ENCODE measurements around the gene LCE2D. TPM values are rescaled to one million over a fixed set of nuclear protein-coding genes. Genes with fewer than 3 reads are reported as not detected.

LCE2D gene
- total RNA-seq, 4 donors from 2014 or later = not detected

DNA sequence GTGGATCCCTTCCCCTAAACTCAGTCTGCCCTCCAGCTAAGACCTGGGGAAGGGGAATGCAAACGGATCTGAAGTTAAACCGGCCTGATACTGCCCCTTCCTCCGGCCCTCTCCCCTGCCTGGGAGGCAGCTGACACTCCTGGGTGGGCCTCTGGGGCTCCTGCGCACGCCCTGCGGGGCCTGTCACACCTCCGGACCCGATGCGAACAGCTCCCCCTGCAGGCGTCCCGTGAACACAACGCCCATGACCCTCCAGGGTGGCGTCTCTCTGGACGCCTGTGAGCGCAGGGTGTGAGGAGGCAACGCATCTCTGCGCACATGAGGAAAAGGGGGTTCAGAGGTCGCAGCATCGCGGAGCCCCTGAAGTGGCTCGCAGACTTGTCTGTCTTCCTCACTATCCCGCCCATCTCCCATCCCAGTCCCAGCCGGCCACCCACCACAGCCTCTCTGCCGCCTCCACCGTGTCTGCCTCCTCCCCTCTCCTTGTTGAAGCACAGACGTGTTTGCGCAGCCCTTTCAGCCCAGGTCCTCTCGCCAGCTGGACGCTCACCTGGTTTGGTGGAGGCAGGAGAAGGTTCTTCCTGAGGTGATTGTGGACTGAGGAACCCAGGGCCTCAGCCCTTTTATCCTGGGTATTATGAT lies 39.9 kb upstream of the LCE2D start:
- in situ Hi-C loops (cut with MboI; ENCODE audit: low sequenced_read_pairs in 4 of 4) (loop anchor here in 1 of 4 donors (10.0 kb wide), 1 partner anchor 49 kb away; no protein-coding TSS in a partner anchor), intact Hi-C loops (cut with DNase I; ENCODE audit: low total_unique reads) (no loop called here)

DNA sequence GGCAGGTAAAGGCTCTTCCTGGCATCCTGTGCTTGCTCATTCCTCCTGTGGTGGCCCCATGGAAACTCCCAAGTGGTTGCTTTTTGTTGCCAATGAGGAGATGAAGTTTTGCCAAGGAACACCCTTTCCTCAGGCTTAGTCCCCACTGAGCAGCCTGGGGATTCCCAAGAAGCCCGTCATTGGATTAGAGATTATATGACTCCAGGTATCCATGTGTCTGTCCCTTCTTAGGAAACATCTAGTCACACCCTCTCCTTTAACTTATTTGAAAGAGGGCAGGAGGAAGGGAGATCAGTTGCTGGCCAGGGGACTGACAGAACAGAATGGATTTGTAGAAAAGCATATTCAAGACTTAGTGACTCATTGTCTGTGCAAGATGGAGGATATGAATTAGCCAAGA lies 36.4 kb upstream of the LCE2D start:
- intact Hi-C loops (cut with DNase I; ENCODE audit: low total_unique reads) = no loop called here
- TF ChIP-seq, protein P1, sequence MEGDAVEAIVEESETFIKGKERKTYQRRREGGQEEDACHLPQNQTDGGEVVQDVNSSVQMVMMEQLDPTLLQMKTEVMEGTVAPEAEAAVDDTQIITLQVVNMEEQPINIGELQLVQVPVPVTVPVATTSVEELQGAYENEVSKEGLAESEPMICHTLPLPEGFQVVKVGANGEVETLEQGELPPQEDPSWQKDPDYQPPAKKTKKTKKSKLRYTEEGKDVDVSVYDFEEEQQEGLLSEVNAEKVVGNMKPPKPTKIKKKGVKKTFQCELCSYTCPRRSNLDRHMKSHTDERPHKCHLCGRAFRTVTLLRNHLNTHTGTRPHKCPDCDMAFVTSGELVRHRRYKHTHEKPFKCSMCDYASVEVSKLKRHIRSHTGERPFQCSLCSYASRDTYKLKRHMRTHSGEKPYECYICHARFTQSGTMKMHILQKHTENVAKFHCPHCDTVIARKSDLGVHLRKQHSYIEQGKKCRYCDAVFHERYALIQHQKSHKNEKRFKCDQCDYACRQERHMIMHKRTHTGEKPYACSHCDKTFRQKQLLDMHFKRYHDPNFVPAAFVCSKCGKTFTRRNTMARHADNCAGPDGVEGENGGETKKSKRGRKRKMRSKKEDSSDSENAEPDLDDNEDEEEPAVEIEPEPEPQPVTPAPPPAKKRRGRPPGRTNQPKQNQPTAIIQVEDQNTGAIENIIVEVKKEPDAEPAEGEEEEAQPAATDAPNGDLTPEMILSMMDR (IDR thresholded peaks at IDR 0.05 in 4 of 5, conservative IDR thresholded peaks at IDR 0.05 in 1 of 5) = no peak
- TF ChIP-seq POLR2A (IDR thresholded peaks at IDR 0.05) = no peak
- H3K27me3 ChIP-seq = no peaks in the 10 kb centered on the region
- no peaks in the 10 kb centered on the region for H3K4me1 ChIP-seq
- H3K36me3 ChIP-seq = no peaks in the 10 kb centered on the region
- no peak overlapping the region for H3K27ac ChIP-seq
- H3K9me3 ChIP-seq = no peaks in the 10 kb centered on the region
- in situ Hi-C loops (cut with MboI; ENCODE audit: low sequenced_read_pairs in 4 of 4) = loop anchor here in 1 of 4 donors (10.0 kb wide), 1 partner anchor 52 kb away; no protein-coding TSS in a partner anchor
- H3K4me3 ChIP-seq = no peak overlapping the region
- ATAC-seq (no peak), DNase-seq (no peak)

More for the DNA sequence above, 39.9 kb upstream of the LCE2D start:
- ATAC-seq (no peak), DNase-seq (no peak)
- Histone ChIP-seq H3K27me3 (no peaks in the 10 kb centered on the region), H3K4me1 (no peaks in the 10 kb centered on the region), H3K36me3 (no peaks in the 10 kb centered on the region), H3K4me3 (no peak overlapping the region), H3K9me3 (no peaks in the 10 kb centered on the region), H3K27ac (no peak overlapping the region)
- no peak for TF ChIP-seq POLR2A (IDR thresholded peaks at IDR 0.05)
- TF ChIP-seq, protein P1 (IDR thresholded peaks at IDR 0.05 in 4 of 5, conservative IDR thresholded peaks at IDR 0.05 in 1 of 5) = no peak

DNA sequence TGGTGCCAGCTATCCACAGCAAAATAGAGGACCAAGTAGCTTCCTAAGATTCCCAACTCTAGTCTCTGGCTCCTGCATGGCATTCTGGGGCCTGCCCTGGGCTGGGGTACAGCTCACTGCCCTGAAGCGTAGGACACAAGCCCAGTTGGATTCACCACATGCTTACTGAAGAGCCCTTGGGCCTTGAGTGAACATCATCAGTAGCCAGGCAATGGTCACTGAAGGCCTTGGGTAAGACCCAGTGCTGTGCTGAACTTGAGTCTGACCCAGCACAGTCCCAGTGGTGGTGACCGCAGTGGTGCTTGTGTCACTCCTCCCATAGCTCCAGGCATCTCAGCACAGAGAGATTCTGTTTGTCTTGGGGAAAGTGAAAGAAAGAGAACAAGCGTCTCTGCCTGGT lies 32.6 kb upstream of the LCE2D start:
- H3K27me3 ChIP-seq = no peaks in the 10 kb centered on the region
- no peak overlapping the region for H3K27ac ChIP-seq
- no peaks in the 10 kb centered on the region for H3K9me3 ChIP-seq
- in situ Hi-C loops (cut with MboI; ENCODE audit: low sequenced_read_pairs in 4 of 4) (no loop called here), intact Hi-C loops (cut with DNase I; ENCODE audit: low total_unique reads) (no loop called here)
- H3K36me3 ChIP-seq = no peaks in the 10 kb centered on the region
- DNase-seq = no peak
- TF ChIP-seq, protein P1 (IDR thresholded peaks at IDR 0.05 in 4 of 5, conservative IDR thresholded peaks at IDR 0.05 in 1 of 5) = no peak
- TF ChIP-seq POLR2A (IDR thresholded peaks at IDR 0.05) = no peak
- H3K4me1 ChIP-seq = no peaks in the 10 kb centered on the region
- no peak for ATAC-seq
- no peak overlapping the region for H3K4me3 ChIP-seq

DNA sequence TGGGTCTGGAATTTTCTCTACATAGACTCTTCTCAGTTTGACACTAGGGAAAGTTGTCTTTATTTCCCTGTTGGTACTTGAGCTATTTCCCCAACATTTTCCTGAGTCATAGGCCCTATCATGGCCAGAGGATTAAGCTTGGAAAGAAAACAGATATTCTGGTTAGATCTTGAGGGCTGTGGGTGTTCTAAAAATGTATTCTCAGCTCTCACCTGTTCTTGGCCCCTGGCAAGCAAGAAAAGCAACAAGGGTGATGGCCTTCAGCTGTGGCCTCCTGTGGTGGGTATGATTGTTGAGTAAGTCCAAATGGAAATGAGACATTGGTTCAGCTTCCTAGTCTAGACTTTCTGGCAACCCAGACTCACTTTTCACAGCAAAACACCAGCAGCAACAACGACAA lies 22.8 kb upstream of the LCE2D start:
- ATAC-seq (no peak), DNase-seq (no peak)
- in situ Hi-C loops (cut with MboI; ENCODE audit: low sequenced_read_pairs in 4 of 4) = no loop called here
- Histone ChIP-seq H3K27me3 (no peaks in the 10 kb centered on the region), H3K36me3 (no peaks in the 10 kb centered on the region), H3K27ac (no peak overlapping the region), H3K4me3 (no peak overlapping the region), H3K9me3 (no peaks in the 10 kb centered on the region), H3K4me1 (no peaks in the 10 kb centered on the region)
- intact Hi-C loops (cut with DNase I; ENCODE audit: low total_unique reads) = no loop called here
- TF ChIP-seq, protein P1 (IDR thresholded peaks at IDR 0.05 in 4 of 5, conservative IDR thresholded peaks at IDR 0.05 in 1 of 5) = no peak
- no peak for TF ChIP-seq POLR2A (IDR thresholded peaks at IDR 0.05)

DNA sequence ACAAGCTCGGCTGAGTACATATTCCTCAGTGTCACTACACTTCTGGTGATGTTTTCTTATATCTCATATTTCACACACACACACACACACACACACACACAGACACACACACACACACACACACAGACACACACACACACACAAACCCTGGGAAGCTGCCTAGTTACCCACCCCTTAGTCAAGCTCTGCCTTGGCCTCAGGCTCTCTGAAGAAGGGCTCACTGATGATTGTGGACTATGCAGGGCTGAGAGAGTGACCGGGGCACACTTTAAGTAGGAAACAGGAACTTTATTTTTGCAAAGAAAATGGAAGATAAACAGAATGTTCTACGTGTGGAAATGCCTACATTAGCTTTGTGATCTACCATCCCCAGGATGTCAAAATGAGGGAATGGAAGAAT lies 19.2 kb upstream of the LCE2D start:
- no peaks in the 10 kb centered on the region for H3K27me3 ChIP-seq
- no peak for DNase-seq
- no peak for ATAC-seq
- H3K9me3 ChIP-seq = no peaks in the 10 kb centered on the region
- no peak overlapping the region for H3K27ac ChIP-seq
- no peaks in the 10 kb centered on the region for H3K4me1 ChIP-seq
- TF ChIP-seq, protein P1 (IDR thresholded peaks at IDR 0.05 in 4 of 5, conservative IDR thresholded peaks at IDR 0.05 in 1 of 5) = no peak
- intact Hi-C loops (cut with DNase I; ENCODE audit: low total_unique reads) = no loop called here
- no peak overlapping the region for H3K4me3 ChIP-seq
- no peaks in the 10 kb centered on the region for H3K36me3 ChIP-seq
- in situ Hi-C loops (cut with MboI; ENCODE audit: low sequenced_read_pairs in 4 of 4) = no loop called here
